T-helper 1 cell (primary cell): ENCODE measurements around the gene SCIN.
"Not testable (repeated sequence)": the region's sequence is repeated elsewhere in the genome, so short reads cannot be mapped to it uniquely, and the experiment has no call there.

ENCODE experiments used
- DNase-seq, 5 donors: peaks; one replicate each; pipeline ENCODE4 v3.0.0-alpha.2; 2012 to 2020
- total RNA-seq, 4 donors: gene quantifications; one replicate each; lab custom pipeline; 2026; lab: John Stamatoyannopoulos, UW

The SCIN gene
- 0 to 0.85 (median 0.23) reads per million in 4 donors for total RNA-seq

- DNase-seq = peak in 2 of 5 donors; percentile 4 to 16
These were observed at the start of gene SCIN for GRCh38 chr7:12570534-12571461. Gene SCIN (plus strand): TSS chr7:12570720. CDS start chr7:12570787, 67 bp downstream.

- peak in 1 of 5 donors; percentile 23 for DNase-seq
These were observed 45.6 kb upstream of the SCIN start for GRCh38 chr7:12524794-12525386.

GRCh38 chr7:12526693-12527092 lies 43.8 kb upstream of the SCIN start:
- DNase-seq = not testable (repeated sequence)

- not testable (repeated sequence) for DNase-seq
These were observed 42.9 kb upstream of the SCIN start for GRCh38 chr7:12527670-12528069.

- DNase-seq = no peak
These were observed 40.4 kb upstream of the SCIN start for GRCh38 chr7:12529971-12530710.

- no peak for DNase-seq
These were observed 38.7 kb upstream of the SCIN start for GRCh38 chr7:12531784-12532183.

- DNase-seq = no peak
These were observed 36.5 kb upstream of the SCIN start for GRCh38 chr7:12534046-12534445.

GRCh38 chr7:12539681-12540080 lies 30.8 kb upstream of the SCIN start:
- DNase-seq = no peak

- DNase-seq = no peak
These were observed 29.7 kb upstream of the SCIN start for GRCh38 chr7:12540850-12541249.

GRCh38 chr7:12543586-12543985 lies 26.9 kb upstream of the SCIN start:
- DNase-seq = no peak

- no peak for DNase-seq
These were observed 21.4 kb upstream of the SCIN start for GRCh38 chr7:12549106-12549505.

GRCh38 chr7:12550956-12551355 lies 19.6 kb upstream of the SCIN start:
- DNase-seq = no peak

GRCh38 chr7:12552876-12553275 lies 17.6 kb upstream of the SCIN start:
- DNase-seq = no peak

GRCh38 chr7:12553416-12553815 lies 17.1 kb upstream of the SCIN start:
- DNase-seq = no peak

- no peak for DNase-seq
These were observed 16.2 kb upstream of the SCIN start for GRCh38 chr7:12554351-12554750.

- DNase-seq = no peak
These were observed 15.6 kb upstream of the SCIN start for GRCh38 chr7:12554872-12555271.

- DNase-seq = not testable (repeated sequence)
These were observed 14.8 kb upstream of the SCIN start for GRCh38 chr7:12555695-12556094.

GRCh38 chr7:12556139-12556792 lies 14.3 kb upstream of the SCIN start:
- not testable (repeated sequence) for DNase-seq

- DNase-seq = no peak
These were observed 13.2 kb upstream of the SCIN start for GRCh38 chr7:12557282-12557681.

GRCh38 chr7:12564996-12565764 lies 5.3 kb upstream of the SCIN start:
- no peak for DNase-seq

GRCh38 chr7:12565873-12566272 lies 4.6 kb upstream of the SCIN start:
- DNase-seq = no peak

- DNase-seq = peak in 1 of 5 donors; percentile 12
These were observed 3.5 kb upstream of the SCIN start for GRCh38 chr7:12567015-12567414.
